Forelimb muscle (tissue), 1 donor: ENCODE measurements around the gene USP1. TPM values are rescaled to one million over a fixed set of nuclear protein-coding genes. Genes with fewer than 3 reads are reported as not detected.

Experiments
- DNase-seq: peaks from one replicate; pipeline ENCODE4 v3.0.0-alpha.2; 2013; ENCODE audit warnings: low read depth
- polyA plus RNA-seq: library from polyadenylated mRNA; unstranded; fragments of 120-200 nt; gene quantifications from one replicate; pipeline ENCODE4 v1.2.1, GENCODE V29; 2013; ENCODE audit not compliant: insufficient read length

USP1 gene
- polyA plus RNA-seq, 1 donor: 37.6 TPM

GRCh38 chr1:62426794-62427193 is 10.1 kb upstream of the USP1 start:
- no peak for DNase-seq

GRCh38 chr1:62428351-62428750 is 8.5 kb upstream of the USP1 start:
- no peak for DNase-seq

GRCh38 chr1:62429581-62429980 is 7.3 kb upstream of the USP1 start:
- no peak for DNase-seq

GRCh38 chr1:62433861-62434617 is 2.8 kb upstream of the USP1 start:
- no peak for DNase-seq

GRCh38 chr1:62434618-62435001 is 2.2 kb upstream of the USP1 start:
- no peak for DNase-seq

- no peak for DNase-seq
Observed at GRCh38 chr1:62435231-62436038, 1.4 kb upstream of the USP1 start.

- no peak for DNase-seq
Observed at GRCh38 chr1:62436039-62436465, 797 bp upstream of the USP1 start.

- no peak for DNase-seq
Observed at GRCh38 chr1:62437273-62437940, 558 bp downstream of the USP1 start.

GRCh38 chr1:62438163-62438562 is 1.3 kb downstream of the USP1 start:
- no peak for DNase-seq

- no peak for DNase-seq
Observed at GRCh38 chr1:62439652-62440371, 3.0 kb downstream of the USP1 start.

- no peak for DNase-seq
Observed at GRCh38 chr1:62444701-62445100, 7.9 kb downstream of the USP1 start.

GRCh38 chr1:62448221-62448933 is 11.5 kb downstream of the USP1 start:
- no peak for DNase-seq

GRCh38 chr1:62450301-62450700 is 13.5 kb downstream of the USP1 start:
- no peak for DNase-seq

GRCh38 chr1:62452951-62453350 is 16.1 kb downstream of the USP1 start:
- no peak for DNase-seq

- DNase-seq: no peak
Observed at GRCh38 chr1:62457955-62458354, 21.1 kb downstream of the USP1 start.

GRCh38 chr1:62462370-62462769 is 25.5 kb downstream of the USP1 start:
- DNase-seq: no peak

GRCh38 chr1:62467092-62467491 is 30.2 kb downstream of the USP1 start:
- DNase-seq: no peak

GRCh38 chr1:62476525-62477219 is 39.8 kb downstream of the USP1 start:
- no peak for DNase-seq

GRCh38 chr1:62481681-62482080 is 44.8 kb downstream of the USP1 start:
- no peak for DNase-seq

- no peak for DNase-seq
Observed at GRCh38 chr1:62484824-62485468, 48.1 kb downstream of the USP1 start.
